ENCODE measurements around the gene SUCLG2.

The SUCLG2 gene

DNA sequence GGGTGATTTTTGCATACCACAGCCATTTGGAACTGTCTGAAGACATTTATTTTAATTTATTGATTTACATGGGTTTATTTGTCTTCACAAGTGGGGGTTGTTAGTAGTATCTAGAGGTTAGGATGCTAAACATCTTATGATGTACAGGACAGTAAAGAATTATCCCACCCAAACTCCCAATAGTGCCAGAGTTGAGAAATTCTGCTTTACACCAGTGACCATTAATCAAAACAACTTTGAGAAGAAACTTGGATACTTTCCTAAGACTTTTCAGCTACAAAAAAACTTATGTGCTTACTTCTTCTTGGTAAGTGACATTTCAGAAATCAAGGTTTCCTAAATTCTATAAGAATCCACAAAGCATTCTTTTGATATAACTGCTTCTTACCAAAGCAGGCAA lies 156.7 kb downstream of the SUCLG2 start:
- no peak for DNase-seq

DNA sequence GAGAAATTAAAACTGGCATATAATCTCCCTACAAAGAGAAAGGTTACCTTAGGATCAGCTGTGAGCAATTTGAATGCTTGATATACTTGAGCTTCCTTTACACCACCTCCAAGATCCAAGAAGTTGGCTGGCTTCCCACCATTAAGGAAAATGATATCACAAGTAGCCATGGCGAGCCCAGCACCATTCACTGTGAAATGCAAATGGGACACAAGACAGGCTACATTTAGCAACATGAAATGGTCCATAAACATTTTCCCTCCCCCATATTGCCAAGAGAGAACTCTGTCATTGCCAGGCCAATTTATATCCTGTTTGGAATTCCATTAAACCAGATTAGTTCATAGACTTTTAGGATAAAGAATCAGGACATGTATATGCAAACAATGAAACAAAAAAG lies 158.7 kb downstream of the SUCLG2 start:
- DNase-seq: no peak

DNA sequence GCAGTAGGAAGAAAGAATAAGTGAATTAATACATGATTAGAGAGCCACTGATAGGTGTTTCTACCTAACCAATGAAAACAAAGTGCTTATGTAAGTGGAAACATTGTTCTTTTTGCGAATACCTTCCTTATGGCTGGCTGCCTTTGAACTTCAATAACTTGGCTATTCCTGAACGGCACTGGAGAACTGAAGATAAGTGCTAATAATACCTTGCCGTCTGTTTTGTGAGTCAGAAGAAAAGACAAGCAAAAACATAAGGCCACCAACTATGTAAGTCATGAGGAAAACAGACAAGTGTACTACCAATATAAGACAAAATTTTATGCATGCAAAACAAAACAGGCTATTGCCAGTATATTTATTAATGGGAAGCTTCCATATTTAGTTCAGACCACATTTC lies 160.6 kb downstream of the SUCLG2 start:
- no peak for DNase-seq

DNA sequence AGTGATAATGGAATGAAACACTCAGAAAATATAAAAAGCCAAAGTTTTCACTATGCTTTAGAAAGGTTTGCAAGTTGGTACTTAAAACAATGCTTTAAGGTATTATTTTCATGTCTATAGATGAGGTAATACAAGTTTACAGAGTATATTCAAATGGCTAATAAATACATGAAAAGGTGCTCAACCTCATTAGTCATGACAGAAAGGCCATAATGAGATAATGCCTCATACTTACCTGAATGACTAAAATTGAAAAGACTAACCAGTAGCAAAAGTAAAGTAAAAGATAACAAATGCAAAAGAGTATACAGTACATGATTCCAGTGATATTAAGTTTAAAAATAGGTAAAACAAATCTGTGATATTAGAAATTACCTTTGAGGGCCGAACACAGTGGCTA lies 163.8 kb downstream of the SUCLG2 start:
- no peak for DNase-seq

DNA sequence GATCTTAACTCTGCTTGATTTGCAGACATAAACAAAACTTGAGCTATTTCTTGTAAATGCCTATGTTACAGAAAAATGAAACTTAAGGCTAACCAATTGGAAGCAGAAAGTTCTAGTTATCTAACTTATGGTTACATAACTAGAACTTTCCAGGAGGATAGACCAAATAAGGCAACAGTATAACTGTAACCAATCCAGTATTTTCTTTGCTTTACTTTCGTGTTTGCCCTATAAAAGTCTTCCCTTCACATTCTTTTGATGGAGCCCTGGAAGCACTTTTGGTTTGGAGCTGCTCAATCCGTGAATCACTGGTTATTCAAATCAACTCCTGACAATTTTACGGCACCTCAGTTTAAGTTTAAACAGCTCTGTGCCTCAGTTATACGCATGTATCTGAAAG lies 164.6 kb downstream of the SUCLG2 start:
- DNase-seq: no peak

DNA sequence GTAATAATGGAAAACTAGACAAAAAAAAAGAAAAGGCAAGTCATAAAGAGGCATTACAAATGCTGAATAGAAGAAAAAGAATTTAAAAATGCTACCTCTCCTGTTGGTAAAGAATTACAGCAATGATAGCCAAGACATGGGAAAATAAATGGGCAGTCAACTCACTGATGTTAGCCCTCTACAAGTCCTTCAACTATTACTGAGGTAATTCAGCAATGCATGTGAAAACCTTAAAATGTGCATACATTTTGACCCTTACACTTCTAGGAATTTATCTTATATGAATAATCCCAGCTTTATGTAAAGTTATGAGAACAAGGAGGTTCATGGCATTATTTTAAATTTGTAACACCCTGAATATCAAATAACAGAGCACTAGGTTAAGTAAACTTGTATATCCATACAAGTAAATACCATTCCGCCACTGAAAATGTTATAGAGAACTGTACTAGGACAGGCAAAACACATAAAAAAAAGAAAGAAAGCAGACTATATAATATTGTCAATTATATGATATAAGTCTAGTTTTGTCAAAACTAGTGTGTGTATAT lies 166.8 kb downstream of the SUCLG2 start:
- no peak for DNase-seq

DNA sequence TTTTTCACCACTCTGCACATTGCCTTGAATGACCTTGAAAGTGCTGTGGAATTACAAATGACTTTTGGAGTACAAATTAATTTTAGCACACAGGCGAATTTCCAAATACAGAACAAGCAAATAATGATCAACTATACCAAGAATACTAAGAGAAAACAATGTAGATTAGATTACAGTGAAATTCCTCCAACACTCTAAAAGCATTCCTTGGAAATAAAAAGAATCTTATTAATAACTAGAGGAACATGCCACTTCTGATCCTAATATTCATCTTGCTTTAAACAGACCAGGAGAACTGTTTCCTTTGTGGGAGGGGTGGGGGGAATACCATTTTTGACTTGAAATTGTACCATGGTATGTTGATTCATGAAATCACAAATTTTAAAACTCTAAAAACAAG lies 167.5 kb downstream of the SUCLG2 start:
- no peak for DNase-seq

DNA sequence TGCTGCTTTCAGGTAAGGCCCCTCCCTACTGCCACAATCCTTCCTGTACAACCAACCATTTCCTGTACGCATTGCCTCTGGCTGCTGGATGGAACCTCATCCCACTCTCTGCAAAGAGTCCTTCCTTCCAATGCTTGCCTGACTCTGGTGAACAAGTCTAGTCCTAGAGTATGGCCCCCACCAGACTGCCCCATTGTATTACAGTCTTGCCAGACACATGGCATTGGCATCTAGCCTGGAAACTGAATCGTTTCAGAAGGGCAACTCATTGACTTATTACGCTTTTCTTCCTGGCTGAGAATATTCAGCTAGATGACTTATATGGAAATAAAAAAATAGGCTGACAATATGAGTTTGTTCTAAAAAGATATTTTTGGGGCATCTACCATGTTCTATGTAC lies 170.3 kb downstream of the SUCLG2 start:
- DNase-seq: no peak

DNA sequence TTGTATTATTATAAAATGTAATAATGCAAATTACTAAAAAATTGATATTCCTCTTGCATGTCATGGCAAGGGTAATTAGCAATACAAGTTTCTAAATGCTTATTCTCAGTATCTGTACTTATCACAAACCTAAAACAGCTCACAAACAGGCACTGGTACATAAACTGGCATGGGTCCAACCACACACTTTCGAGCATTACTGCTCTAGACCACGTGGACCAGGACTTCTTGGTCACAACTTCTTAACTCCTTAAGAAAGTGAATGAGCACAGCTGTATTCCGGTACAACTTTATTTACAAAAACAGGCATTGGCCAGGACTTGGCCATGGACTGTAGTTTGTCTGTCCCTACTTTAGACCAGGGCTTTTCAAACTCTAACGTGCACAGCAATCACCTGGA lies 173.3 kb downstream of the SUCLG2 start:
- no peak for DNase-seq

DNA sequence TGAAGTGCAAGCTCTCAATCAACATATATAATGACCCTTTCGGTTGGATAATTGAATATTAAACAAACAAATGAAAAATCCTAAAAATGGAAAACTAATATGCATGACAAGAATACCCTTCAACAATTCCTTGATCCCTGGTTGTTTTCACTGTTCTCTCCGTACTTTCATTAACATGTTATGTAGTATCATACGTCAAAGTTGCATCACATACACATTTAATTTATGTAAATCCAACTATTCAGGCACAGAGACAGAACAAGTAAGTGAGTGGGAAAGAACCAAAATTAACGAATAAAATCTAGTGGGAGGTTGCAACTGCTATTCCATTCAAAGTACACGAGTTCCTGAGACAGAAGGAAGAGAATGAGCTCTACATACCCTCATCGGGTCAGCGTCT lies 176.0 kb downstream of the SUCLG2 start:
- DNase-seq: no peak

DNA sequence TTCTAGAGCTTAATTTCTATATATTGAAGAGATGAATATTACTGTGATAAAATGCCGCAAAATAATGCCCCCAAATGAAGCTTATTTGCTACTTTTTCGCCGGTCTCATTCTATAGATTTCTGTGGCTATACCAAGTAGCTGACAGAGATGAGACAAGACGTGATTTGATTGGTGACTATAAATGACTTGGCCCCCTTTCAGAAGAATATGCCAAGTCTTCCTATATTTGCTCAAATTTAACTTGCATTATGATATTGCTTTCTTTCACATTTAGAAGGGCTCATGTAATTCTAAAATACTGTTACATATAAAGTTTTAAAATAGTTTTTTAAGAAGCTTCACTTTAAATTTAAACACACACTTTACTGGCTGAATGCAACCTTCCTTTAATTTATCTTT lies 180.1 kb downstream of the SUCLG2 start:
- DNase-seq: no peak

DNA sequence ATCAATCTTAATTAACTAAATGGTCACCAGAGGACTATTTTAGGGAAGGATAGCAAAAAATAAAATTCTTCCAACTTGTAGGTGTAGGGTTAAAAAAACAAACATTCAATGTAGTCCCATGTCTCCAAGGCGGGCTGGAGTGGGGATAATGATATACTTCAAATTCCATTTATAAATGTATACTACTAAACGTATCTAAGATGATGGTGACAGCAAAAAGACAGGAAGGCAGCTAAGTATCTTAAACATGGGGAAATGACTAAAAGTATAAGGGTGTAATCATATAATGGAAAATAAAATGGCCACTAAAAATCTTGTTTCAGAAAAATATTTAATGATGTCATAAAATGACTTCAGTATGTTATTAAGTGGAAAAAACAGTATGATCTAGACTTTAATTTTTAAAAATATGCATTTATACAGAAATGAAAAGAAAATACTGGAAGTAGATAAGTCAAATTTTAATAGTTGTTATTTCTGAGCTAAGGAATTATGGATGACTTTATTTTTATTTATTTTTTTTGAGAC lies 181.7 kb downstream of the SUCLG2 start:
- no peak for DNase-seq

DNA sequence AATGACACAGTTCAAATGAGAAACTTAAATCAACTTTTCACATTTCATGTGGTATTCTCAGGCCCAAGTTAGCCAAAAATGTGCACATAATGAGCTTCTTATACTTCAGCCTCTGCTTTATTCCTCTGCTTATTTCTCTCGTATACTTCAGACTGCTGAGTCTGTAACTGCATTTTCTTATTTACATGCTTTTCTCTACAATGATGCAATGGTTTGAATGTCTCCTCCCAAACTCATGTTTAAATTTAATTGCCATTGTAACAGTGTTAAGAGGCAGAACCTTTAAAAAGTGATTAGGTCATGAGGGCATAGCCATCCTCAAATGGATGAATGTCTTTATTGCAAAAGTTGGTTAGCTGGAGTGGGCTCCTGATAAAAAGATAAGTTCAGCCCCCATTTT lies 184.2 kb downstream of the SUCLG2 start:
- DNase-seq: no peak

DNA sequence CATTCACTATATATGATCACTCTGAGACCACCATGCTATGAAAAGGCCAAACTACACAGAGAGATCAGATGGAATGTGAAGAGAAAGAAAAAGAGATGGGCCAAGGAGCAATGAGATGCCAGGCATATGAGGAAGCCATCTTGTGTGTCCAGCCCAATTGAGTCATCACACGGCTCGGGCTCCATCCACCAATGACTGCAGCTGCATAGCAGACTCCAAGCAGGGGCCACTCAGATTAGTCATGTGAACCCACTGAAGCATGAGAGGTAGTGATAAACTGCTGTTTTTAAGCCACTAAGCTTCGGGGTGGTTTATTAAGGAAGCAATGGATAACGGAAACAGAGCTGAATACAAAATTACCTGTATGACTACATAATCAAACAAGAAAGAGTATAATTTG lies 185.9 kb downstream of the SUCLG2 start:
- no peak for DNase-seq

DNA sequence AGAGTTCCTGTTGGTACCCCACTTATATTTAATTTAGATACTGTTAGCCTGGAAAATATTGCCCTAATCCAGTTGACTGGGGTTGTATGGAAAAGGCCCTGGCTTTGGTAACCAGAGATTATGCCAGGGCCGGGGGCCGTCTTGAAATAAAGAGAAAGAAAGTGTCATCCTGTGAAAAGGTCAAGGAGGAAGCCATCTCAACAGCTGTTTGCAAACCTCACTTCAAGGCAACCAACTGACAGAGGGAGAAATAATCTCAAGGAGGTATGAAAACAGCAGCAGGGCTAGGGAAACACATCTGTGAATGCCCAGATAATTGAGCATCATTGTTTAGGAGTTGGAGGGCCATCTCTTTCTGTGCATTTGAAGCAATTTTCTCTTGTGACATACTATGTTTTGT lies 190.8 kb downstream of the SUCLG2 start:
- DNase-seq: no peak

DNA sequence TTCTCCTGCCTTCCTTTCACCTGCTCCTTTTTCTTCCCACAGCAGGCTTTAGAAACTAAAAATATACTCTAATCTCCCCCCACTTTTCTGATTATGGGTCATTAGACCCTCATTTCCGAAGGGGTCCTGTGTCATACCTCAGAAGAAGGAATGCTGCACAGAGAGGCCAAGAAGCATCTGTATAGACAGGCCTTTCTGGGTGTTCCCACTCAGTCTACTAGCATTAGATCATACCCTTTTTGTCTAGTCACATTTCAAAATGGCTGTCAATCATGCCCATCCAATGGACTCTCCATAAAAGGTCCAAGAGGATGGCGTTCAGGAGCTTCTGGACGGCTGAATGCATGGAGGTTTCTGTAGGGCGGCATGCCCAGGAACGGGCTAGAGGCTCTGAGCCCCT lies 192.2 kb downstream of the SUCLG2 start:
- no peak for DNase-seq

DNA sequence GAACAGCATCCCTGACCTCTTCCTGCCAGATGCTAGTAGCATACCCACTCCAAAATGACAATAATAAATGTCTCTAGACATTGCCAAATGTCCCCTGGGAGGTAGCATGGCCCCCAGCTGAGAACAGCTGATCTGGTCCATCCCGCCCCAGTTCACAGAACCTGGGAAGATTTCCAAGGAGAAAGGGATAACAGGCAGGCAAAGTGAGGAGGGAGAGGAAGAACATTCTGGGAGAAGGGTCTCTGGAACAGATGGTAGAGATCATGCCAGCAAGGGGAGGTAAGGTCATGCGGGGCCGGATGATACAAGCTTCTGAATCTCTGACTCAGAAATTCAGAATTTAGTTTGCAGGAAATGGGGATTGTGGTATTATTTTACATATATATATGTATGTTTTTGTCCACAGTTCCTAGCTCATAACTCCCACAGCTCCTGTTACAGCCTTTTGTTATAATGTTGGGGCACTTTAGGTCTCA lies 192.7 kb downstream of the SUCLG2 start:
- no peak for DNase-seq

DNA sequence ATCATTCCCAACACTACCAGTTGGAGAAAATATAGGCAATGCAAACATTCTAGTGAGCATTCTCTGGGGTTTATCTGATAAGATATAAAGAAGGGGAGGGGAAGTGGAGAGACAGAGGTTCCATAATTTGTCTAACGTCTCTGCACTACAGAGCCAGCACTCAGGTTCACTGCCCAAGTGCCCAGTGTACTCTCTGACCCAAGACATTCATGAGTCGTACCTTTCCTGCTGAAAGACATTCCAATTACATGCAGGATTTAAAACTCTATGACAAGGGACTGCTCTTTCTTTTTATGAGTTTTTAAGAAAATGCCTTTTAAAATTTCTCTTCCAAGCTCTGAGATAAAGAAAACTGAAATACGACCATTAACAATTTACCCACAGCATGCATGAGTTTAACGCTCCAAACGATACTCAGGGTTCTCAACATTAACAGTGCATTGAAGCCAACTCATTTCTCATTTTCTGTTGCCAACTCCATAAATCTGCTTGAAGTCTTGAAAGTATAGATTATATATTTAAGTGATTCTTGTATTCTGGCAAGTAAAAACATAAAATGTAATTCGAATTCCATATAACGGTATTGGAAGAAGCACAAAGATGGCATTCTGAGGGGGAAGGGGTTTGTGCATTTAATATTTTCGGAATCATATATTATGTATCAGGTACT lies 193.4 kb downstream of the SUCLG2 start:
- no peak for DNase-seq

DNA sequence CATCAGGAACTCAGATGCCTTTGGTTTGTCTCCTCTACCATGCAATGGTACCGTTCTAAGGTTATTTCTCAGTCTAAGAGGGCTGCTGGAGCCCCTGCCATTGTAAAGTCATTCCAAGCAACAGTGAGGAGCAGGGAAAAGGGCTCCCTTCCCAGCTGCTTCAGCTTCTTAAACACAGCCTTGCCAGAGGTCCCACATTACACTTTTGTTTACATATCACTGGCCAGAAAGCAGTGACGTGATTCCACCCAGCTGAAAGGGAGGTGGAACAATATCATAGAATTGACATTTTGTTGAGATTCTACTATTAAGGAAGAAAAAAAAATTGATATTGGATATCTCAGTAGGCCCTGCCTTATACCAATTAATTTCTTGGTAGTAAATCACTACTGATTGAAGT lies 194.6 kb downstream of the SUCLG2 start:
- DNase-seq: no peak

DNA sequence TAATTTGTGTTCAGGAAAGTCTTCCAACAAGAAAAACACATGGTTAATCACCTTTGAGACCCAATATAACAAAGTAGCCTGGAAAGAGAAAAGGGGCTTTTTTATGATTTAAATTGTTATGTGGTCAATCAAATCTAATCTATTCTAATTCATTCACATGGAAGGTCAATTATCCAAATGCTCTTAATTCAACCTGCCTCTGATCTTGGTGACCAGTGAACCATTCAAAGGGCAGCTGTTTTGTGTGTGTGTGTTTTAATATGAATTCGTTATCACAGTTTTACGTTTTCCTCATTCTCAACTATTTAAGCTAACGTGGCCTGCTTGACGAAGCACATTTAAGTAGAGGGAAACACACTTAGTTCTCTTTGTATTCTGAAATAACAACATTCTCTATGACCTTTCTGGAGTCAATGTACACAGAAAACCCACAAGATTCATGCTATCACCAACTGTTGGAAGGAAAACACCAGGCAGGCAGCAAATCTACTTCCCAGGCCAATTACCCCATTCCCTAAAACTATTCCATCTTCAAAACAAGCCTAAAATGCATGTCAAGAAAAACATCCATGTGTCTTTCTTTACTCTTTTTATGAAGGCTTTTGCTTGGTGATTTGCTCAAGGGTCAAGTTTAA lies 195.4 kb downstream of the SUCLG2 start:
- no peak for DNase-seq

DNA sequence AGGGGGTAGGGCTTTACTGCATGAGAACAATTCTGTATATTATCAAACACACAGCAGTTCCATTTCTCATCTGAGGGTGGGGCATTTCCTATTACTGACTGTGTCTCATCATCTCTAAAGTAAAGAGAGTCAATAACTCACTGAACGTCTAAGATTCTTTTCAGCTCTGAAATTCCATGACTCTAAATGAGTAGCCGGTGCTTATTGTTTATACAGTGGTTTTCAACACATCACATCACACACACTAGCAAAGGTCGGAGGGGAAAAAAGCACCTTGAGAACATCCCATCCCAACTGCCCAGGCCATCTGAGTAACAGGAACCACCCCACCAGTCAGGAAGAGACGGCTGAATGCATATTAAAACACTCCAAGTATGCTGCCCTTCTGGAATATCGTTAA lies 196.0 kb downstream of the SUCLG2 start:
- DNase-seq: no peak

DNA sequence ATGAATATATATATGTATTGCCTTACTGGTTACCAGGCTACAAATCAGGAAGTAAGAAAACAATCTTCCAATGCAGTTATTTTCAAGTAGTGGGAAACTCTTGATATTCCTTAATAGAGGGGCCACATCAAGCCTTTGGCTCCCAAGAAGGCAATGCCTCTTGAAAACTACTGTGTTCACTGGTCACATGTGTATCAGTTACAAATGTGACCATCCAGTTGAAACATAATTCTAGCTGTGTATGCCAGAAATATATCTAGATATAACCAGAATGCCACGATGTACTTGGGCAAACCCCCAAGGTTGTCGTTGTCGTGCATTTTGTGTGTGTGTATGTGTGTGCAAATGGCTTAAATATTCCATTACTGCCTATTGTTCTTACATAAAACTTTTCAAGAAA lies 200.8 kb downstream of the SUCLG2 start:
- DNase-seq: no peak

DNA sequence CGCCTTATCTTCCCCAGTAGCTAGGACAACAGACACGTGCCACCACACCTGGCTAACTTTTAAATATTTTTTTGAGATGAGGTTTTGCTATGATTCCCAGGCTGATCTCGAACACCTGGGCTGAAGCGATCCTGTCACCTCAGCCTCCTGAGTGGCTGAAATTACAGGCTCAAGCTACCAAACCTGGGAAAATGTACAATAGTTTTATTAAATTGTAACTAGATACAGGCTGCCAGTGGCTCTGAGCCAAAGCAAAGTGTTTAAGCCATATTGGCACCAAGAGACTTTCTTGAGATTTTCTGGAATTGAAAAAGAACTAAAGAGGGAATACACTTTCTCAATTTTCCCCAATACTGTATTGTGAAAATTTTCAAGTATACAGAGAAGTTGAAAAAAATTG lies 204.3 kb downstream of the SUCLG2 start:
- no peak for DNase-seq

DNA sequence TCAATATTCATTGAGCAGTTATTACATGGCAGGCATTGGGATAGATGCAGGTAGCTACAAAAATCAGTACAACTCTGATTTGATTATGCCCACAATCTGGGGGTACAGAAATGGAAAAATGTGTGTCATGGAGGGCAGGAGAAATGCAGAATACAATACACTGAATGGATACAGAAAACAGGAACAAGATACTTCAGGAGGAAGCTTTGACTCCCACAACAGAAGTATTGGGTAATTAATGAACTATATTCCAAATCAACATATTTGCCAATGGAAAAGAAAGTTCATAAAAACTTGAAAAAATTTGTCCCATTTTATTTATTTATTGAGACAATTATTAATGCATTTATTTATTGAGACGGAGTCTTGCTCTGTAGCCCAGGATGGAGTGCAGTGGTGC lies 207.0 kb downstream of the SUCLG2 start:
- DNase-seq: no peak

DNA sequence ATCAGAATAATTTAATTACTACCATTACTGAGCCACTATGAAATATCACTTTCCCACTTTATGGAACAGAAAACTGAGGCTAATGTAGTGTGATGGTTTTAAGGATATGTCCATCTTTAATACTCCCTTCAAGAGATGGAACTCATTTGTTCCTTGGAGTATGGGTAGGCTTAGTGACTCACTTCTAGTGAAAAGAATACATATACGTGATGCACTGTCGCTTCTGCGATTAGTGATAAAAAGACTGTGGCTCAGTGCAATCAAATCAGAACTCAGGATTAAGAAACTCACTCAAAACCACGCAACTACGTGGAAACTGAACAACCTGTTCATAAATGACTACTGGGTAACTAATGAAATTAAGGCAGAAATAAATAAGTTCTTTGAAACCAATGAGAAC lies 216.6 kb downstream of the SUCLG2 start:
- DNase-seq: no peak
